ENCODE data around the gene RAB3IL1.

RAB3IL1 gene

GRCh38 chr11:61907282-61907681, 10.1 kb downstream of the RAB3IL1 start:
- Histone ChIP-seq H3K9ac (ENCODE audit: insufficient read length) (no peak overlapping the region), H3K9me3 (ENCODE audit: low read depth, low read length) (no peaks in the 10 kb centered on the region), H3K4me3 (no peak overlapping the region), H3K27ac (no peak overlapping the region), H3K36me3 (ENCODE audit: insufficient read depth, low read length) (no peaks in the 10 kb centered on the region; the same call in 1 of the 2 replicates)
- DNase-seq (ENCODE audit: low read depth, low spot score), result no peak
- TF ChIP-seq EZH2 (IDR thresholded peaks at IDR 0.05) (no peak), POLR2AphosphoS5 (IDR thresholded peaks at IDR 0.05; ENCODE audit: borderline replicate concordance, low read depth, low read length) (no peak), FOXP2 (optimal IDR thresholded peaks at IDR 0.05; ENCODE audit: control extremely low read depth, extremely low read length, insufficient read depth) (no peak)

DNA sequence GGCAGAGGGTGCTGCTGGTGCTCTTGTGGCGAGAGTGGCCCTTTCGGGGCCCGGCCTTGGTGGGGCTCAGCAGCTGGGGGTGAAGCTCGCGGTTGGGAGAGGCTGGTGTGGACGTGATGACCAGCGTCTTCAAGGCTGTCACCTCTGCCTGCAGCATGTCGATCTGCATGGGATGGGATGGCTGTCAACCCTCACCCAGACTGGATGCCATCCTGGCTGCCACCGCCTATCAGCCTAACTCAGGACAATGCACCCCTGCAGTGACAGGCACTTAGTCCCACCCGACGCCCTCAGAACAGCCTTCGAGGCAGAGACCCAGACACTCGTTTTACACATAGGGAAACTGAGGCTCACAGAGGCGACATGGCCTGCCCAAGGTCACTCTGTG, 10.8 kb downstream of the RAB3IL1 start:
- H3K27ac ChIP-seq, result no peak overlapping the region
- H3K9me3 ChIP-seq (ENCODE audit: low read depth, low read length), result no peaks in the 10 kb centered on the region
- H3K36me3 ChIP-seq (ENCODE audit: insufficient read depth, low read length), result no peaks in the 10 kb centered on the region; the same call in 1 of the 2 replicates
- no peak overlapping the region for H3K9ac ChIP-seq (ENCODE audit: insufficient read length)
- no peak overlapping the region for H3K4me3 ChIP-seq
- no peak for TF ChIP-seq FOXP2 (optimal IDR thresholded peaks at IDR 0.05; ENCODE audit: control extremely low read depth, extremely low read length, insufficient read depth)
- no peak for TF ChIP-seq POLR2AphosphoS5 (IDR thresholded peaks at IDR 0.05; ENCODE audit: borderline replicate concordance, low read depth, low read length)
- no peak for TF ChIP-seq EZH2 (IDR thresholded peaks at IDR 0.05)
- no peak for DNase-seq (ENCODE audit: low read depth, low spot score)

DNA sequence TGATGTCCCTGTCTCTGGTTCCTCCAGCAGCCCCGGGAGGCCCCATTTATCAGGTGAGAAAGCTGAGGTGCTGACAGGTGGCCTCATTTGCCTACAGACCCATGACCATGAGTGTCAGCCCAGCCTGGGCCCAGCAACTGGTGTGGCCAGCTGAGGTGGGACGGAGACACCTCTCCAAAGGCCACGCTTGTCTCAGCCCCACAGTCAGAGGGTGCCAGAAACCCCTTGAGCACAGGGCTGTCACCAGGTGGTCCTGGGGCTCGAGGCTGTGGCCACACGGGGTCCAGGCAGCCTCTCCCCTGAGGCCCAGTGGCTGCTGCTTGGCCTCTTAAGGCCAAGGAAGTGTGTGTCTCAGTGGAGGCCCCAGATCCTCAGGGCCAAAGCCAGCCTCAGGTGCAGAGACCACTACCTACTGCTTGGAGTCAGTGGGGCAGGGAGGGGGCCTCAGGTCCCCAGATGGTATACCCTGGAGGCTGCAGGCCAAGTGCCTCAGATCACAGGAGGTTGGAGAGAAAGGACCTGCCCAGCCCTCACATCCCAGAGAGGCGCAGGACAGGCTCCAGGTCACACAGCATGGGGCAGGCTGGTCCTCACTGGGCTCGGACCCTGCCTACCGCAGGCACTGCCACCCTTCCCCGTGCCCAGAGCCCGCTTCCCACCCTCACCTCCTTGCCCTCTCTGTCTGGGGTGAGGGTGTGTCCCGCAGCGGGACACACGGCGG, 11.4 kb downstream of the RAB3IL1 start:
- H3K36me3 ChIP-seq (ENCODE audit: insufficient read depth, low read length), result peaks cover 3% of the 10 kb centered on the region; the same call in 1 of the 2 replicates

DNA sequence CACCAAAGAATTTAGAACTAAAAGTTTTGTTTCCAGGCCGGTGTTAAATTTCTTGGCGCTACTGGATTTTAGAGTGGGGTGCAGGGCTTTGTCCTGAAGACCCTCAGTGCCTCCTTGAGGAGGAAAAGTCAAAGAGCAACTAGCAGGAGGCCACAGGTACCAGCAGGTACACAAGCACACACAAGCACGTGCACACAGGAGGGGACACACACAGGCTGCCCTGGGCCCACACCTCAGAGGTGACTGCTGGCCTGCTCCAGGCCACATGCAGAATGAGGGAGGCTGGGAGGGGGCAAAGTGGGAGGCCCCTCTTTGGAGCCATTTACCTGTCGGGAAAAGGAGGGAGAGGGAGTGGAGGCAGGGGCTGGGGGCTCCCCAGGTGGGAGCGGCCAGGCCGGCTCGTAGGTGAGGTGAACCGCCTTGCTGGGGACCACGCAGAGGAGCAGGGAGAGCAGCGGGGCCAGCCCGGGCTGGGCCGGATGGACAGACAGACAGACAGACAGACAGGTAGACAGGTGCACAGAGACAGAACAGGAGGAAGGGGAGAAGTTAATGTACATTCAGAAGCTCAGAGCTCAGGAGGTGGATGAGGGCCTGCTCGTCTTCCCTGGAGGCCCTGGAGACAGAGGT, 12.2 kb downstream of the RAB3IL1 start:
- no peak overlapping the region for H3K27ac ChIP-seq
- H3K9me3 ChIP-seq (ENCODE audit: low read depth, low read length), result no peaks in the 10 kb centered on the region
- DNase-seq (ENCODE audit: low read depth, low spot score), result no peak
- no peak overlapping the region for H3K4me3 ChIP-seq
- peaks cover 3% of the 10 kb centered on the region; the same call in 1 of the 2 replicates for H3K36me3 ChIP-seq (ENCODE audit: insufficient read depth, low read length)
- TF ChIP-seq POLR2AphosphoS5 (IDR thresholded peaks at IDR 0.05; ENCODE audit: borderline replicate concordance, low read depth, low read length) (no peak), FOXP2 (optimal IDR thresholded peaks at IDR 0.05; ENCODE audit: control extremely low read depth, extremely low read length, insufficient read depth) (no peak), EZH2 (IDR thresholded peaks at IDR 0.05) (no peak)
- no peak overlapping the region for H3K9ac ChIP-seq (ENCODE audit: insufficient read length)

More for the DNA sequence above, 11.4 kb downstream of the RAB3IL1 start:
- no peak for TF ChIP-seq FOXP2 (optimal IDR thresholded peaks at IDR 0.05; ENCODE audit: control extremely low read depth, extremely low read length, insufficient read depth)
- no peak for TF ChIP-seq EZH2 (IDR thresholded peaks at IDR 0.05)
- no peak for TF ChIP-seq POLR2AphosphoS5 (IDR thresholded peaks at IDR 0.05; ENCODE audit: borderline replicate concordance, low read depth, low read length)
- Histone ChIP-seq H3K27ac (no peak overlapping the region), H3K9ac (ENCODE audit: insufficient read length) (no peak overlapping the region), H3K9me3 (ENCODE audit: low read depth, low read length) (no peaks in the 10 kb centered on the region), H3K4me3 (no peak overlapping the region)
- DNase-seq (ENCODE audit: low read depth, low spot score), result no peak

DNA sequence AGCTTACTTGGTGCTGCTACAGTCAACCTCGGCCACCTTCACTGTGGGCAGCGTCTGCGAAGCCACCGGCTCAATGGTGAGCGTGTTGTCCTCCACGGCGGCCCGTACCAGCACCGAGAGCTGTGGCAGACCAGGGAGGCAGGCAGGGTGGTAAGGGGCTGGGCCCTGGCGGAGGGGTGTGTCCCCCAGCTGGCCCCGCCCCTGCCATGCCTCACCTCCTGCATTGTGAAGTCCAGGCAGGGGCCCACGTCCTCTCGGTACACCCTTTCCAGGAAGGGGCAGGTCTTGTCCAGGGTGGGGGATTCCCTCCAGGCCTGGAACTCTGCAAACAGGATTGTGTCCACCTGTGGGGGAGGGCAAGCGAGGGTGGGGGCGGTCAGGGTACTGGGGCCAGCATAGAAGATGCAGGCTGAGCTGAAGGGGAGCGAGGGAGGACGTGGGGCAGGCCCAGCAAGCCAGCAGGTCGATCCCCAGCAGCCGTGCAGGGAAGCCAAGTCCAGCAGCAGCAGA, 12.8 kb downstream of the RAB3IL1 start:
- no peak for DNase-seq (ENCODE audit: low read depth, low spot score)
- no peak for TF ChIP-seq POLR2AphosphoS5 (IDR thresholded peaks at IDR 0.05; ENCODE audit: borderline replicate concordance, low read depth, low read length)
- no peak for TF ChIP-seq FOXP2 (optimal IDR thresholded peaks at IDR 0.05; ENCODE audit: control extremely low read depth, extremely low read length, insufficient read depth)
- no peak for TF ChIP-seq EZH2 (IDR thresholded peaks at IDR 0.05)
- H3K27ac ChIP-seq, result no peak overlapping the region
- H3K4me3 ChIP-seq, result no peak overlapping the region
- H3K36me3 ChIP-seq (ENCODE audit: insufficient read depth, low read length), result peaks cover 3% of the 10 kb centered on the region; the same call in 1 of the 2 replicates
- no peaks in the 10 kb centered on the region for H3K9me3 ChIP-seq (ENCODE audit: low read depth, low read length)
- no peak overlapping the region for H3K9ac ChIP-seq (ENCODE audit: insufficient read length)

DNA sequence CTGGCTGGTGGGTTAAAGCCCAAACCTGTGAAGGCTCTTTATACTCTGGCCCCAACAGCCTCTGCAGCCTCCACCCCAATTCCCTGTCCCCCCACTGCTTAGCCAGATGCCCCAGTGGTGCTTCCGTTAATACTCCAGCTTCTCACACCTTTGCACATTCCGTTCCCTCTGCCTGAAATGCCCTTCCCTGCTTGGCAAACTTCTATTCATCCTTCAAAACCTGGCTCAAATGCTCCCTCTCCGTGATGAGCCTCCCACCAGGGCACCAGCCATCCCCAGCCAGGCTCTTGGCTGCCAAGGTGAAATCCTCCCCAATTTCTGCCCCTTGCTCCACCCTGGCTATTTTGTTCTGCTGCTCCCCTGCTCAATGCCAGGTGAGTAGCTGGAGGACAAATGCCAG, 13.5 kb downstream of the RAB3IL1 start:
- Histone ChIP-seq H3K9ac (ENCODE audit: insufficient read length) (no peak overlapping the region), H3K27ac (no peak overlapping the region), H3K4me3 (no peak overlapping the region), H3K36me3 (ENCODE audit: insufficient read depth, low read length) (peaks cover 3% of the 10 kb centered on the region; the same call in 1 of the 2 replicates), H3K9me3 (ENCODE audit: low read depth, low read length) (no peaks in the 10 kb centered on the region)
- no peak for TF ChIP-seq POLR2AphosphoS5 (IDR thresholded peaks at IDR 0.05; ENCODE audit: borderline replicate concordance, low read depth, low read length)
- DNase-seq (ENCODE audit: low read depth, low spot score), result no peak

DNA sequence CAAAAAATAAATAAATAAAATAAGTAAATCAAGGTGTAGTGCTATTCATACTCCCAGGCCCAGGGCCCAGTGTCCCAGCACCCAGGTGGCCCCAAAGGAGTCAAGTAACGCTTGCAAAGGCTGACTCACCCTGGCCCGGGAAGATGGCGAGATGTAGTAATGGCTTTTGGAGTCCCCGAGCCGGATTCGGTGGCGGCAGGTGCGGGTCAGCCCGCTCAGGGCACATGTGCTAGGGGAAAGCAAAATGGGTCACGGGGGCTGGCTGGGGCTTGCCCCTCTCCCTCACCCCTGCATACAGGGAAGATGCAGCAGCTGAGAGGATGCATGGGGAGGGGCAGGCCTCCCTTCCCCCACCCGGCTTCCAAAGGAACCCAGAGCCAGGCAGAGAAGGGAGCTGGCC, 15.1 kb downstream of the RAB3IL1 start:
- H3K36me3 ChIP-seq (ENCODE audit: insufficient read depth, low read length), result peaks cover 3% of the 10 kb centered on the region; the same call in 1 of the 2 replicates
- H3K27ac ChIP-seq, result no peak overlapping the region
- H3K9ac ChIP-seq (ENCODE audit: insufficient read length), result no peak overlapping the region
- DNase-seq (ENCODE audit: low read depth, low spot score), result no peak
- no peak overlapping the region for H3K4me3 ChIP-seq
- TF ChIP-seq POLR2AphosphoS5 (IDR thresholded peaks at IDR 0.05; ENCODE audit: borderline replicate concordance, low read depth, low read length) (no peak), FOXP2 (optimal IDR thresholded peaks at IDR 0.05; ENCODE audit: control extremely low read depth, extremely low read length, insufficient read depth) (no peak), EZH2 (IDR thresholded peaks at IDR 0.05) (no peak)
- H3K9me3 ChIP-seq (ENCODE audit: low read depth, low read length), result no peaks in the 10 kb centered on the region

DNA sequence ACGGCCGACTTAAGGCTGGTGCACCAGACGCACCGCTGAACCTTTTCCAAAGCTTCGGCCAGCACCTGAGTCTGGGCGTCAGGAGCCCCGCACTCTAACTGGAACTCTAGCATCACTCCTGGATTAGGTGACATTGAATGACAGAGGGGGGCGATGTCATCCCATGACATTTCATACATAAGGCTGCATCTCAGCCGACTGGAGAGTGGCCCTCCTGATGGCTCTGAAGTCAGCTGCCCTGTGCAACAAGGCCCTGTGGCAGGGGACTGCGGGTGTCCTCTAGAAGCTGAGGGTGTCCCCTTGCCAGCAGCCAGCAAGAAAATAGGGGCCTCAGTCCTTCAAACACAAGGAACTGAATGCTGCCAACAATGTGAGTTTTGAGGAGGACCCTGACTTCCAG, 16.0 kb downstream of the RAB3IL1 start:
- Histone ChIP-seq H3K36me3 (ENCODE audit: insufficient read depth, low read length) (peaks cover 3% of the 10 kb centered on the region; the same call in 1 of the 2 replicates), H3K4me3 (no peak overlapping the region), H3K9me3 (ENCODE audit: low read depth, low read length) (no peaks in the 10 kb centered on the region), H3K9ac (ENCODE audit: insufficient read length) (no peak overlapping the region), H3K27ac (no peak overlapping the region)
- no peak for DNase-seq (ENCODE audit: low read depth, low spot score)
- no peak for TF ChIP-seq EZH2 (IDR thresholded peaks at IDR 0.05)
- no peak for TF ChIP-seq FOXP2 (optimal IDR thresholded peaks at IDR 0.05; ENCODE audit: control extremely low read depth, extremely low read length, insufficient read depth)
- TF ChIP-seq POLR2AphosphoS5 (IDR thresholded peaks at IDR 0.05; ENCODE audit: borderline replicate concordance, low read depth, low read length), result no peak

All from SK-N-MC (cell line).